Measurements from ENCODE around the gene VEGFB. TPM values are rescaled to one million over a fixed set of nuclear protein-coding genes. Genes with fewer than 3 reads are reported as not detected.

Gene VEGFB
- total and polyA plus RNA-seq, 2 of the 8 experiments (the other 6 are each of a cell fraction or from before 2014, with no cell fraction given) = 9.3 to 49.6 TPM

DNA sequence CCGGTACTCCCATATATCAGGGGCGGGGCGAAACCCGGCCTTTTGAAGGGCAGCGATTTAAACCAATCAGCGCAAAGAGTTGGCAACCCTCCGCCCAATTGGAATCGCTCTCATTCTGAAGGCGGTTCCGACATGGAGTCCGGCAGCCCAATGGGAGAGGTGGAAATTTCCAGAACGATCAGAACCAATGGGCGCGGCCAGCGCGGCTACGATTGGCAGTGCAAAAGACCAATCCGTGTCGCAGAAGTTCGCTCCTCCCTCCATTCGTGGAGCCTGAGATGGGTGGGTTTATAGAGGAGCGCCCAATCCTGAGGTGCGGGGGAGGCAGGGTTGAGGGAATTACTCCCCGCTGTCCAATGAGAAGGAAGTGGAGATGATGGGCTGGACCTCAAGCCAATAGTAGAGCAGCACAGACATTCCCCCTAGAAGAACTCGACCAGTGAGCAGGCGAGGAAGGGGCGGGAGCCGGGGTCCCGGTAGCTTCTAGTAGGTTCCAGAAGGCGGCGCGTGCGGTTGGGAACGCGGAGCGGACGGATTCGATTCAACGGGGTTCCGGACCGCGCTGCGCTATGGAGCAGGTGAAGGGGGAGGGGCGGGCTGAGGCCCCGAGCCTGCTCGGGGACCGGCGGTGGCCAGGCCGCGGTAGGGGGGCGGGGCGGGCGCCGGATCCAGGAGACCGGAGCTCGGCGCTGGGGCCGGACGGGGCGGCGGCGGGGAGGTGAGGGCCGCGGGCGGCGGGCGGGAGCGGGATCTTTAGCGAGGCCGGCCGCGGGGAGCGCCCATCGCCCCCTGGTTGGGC, 48.5 kb upstream of the VEGFB start, which contains the start of gene STIP1 (continued):
- TF ChIP-seq CHD2 (IDR thresholded peaks at IDR 0.05; ENCODE audit: low read length) = peak; percentile 97

Data from H1 (cell line).